KG1 (cell line): ENCODE measurements around the gene SKA1.

Source experiments
- DNase-seq: peaks from one replicate; lab custom pipeline; 2025; lab: John Stamatoyannopoulos, UW

SKA1 gene

DNA sequence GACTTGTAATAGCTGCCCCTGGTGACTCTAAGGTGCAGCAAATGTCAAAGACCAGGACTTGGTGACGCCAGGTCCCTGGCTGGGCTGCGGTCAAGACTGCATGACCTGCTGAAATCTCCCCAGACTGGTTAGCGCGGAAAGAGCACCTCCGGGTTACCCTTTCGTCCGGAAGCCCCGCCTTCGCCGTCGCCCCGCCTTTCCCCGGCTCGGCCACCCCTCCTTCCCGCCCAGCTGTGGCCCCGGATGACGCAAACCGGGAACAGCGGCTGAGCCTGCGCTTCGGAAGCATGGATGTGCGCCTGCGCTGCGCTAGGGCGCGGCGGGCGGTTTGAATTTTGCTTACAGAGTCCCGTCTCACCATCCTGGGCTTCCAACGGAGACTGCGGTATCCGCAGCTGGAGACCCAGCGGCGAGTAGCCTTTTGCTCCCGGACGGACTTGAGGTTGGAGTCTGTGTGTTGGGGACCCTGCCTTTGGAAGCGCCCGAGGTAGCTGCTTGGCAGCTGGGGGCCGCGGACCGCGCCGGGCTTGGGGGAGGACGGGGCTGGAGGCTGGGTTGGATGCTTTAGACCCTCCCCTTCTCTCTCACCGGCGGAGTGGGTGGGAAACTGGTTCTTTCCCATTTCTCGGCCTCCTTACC lies at the start of gene SKA1:
Gene SKA1, plus strand, starts transcription at position 294 of the 639 bp plus-strand sequence. CDS start 785 bp downstream, outside the sequence.
- peak; percentile 73 for DNase-seq

GRCh38 chr18:50327983-50328382 lies 46.9 kb upstream of the SKA1 start:
- DNase-seq = no peak

DNA sequence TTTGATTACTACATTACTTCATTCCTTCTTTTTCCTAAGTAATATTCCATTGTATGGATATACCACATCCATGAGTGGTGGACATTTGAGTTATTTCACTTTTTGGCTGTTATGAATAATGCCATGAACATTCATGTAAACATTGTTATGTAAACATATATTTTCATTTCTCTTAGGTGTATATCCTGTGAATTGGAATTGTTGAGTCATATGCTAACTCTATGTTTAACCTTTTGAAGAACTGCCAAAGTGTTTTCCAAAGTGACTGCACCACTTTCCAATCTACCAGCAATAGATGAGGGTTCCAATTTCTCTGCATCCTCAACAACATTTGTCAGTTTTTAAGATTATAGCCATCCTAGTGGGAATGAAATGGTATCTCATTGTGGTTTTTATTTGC lies 44.7 kb upstream of the SKA1 start:
- no peak for DNase-seq

- no peak for DNase-seq
Measured at GRCh38 chr18:50331691-50332090, 43.2 kb upstream of the SKA1 start.

DNA sequence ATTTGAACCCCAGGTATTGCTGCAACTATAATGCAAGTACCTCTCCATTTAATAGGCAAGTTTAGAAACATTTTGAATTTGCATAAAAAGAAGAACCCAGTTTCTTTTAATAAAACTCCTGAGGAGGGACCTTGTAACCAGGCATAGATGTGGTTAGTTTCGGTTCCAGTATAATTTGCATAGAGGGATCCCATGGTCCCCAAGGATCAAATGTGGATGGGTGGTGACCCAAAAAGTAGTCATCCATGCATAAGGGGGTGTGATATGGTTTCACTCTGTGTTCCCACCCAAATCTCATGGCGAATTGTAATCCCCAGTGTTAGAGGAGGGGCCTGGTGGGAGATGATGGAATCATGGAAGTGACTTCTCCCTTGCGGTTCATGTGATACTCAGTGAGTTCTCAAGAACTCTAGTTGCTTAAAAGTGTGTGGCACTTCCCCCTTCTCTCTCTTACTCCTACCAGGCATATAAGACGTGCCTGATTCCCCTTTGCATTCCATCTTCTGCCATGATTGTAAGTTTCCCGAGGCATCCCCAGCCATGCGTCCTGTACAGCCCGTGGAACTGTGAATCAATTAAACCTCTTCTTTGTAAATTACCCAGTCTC lies 40.2 kb upstream of the SKA1 start:
- no peak for DNase-seq

GRCh38 chr18:50338122-50338521 lies 36.7 kb upstream of the SKA1 start:
- no peak for DNase-seq

DNA sequence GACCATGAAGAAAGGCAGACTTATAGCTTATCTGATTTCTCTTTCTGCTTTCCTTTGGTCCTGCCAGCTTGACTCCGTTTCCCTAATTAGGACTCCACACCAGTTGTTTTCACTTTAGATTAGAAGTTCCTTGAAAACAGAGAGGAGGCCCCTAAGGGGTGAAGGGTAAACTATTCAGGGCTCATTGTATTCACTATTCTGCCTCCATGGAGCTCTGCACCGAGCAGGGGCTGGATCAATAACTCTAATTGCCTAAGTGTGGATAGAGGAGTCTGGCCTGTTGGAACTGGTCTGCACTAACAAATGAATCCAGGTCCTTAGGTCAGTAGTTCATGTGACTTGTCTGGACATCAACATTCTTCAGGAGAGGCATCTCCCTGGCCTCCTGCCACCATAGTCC lies 36.1 kb upstream of the SKA1 start:
- DNase-seq = no peak

GRCh38 chr18:50340078-50340477 lies 34.8 kb upstream of the SKA1 start:
- no peak for DNase-seq

- DNase-seq = no peak
Measured at GRCh38 chr18:50341443-50341842, 33.4 kb upstream of the SKA1 start.

DNA sequence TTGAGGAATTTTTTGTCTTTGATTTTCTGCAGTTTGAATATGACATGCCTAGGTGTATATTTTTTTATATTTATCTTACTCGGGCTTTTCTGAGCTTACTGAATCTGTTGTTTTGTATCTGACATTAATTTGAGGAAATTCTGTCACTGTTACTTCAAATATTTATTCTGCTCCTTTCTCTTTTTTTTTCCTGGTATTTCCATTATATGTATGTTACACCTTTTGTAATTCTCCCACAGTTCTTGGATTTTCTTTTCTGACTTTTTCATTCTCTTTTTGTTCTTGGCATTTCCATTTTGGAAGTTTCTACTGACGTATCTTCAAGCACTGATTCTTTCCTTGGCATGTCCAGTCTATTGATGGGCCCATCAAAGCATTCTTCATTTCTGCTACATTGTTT lies 24.1 kb upstream of the SKA1 start:
- DNase-seq = no peak

- DNase-seq = peak; percentile 18
Measured at GRCh38 chr18:50356036-50356945, 18.6 kb upstream of the SKA1 start.

GRCh38 chr18:50358844-50359243 lies 16.0 kb upstream of the SKA1 start:
- no peak for DNase-seq

- DNase-seq = no peak
Measured at GRCh38 chr18:50359806-50360205, 15.0 kb upstream of the SKA1 start.

- DNase-seq = no peak
Measured at GRCh38 chr18:50360611-50361010, 14.2 kb upstream of the SKA1 start.

GRCh38 chr18:50369672-50370071 lies 5.2 kb upstream of the SKA1 start:
- no peak for DNase-seq

- no peak for DNase-seq
Measured at GRCh38 chr18:50372743-50373142, 2.1 kb upstream of the SKA1 start.

- DNase-seq = no peak
Measured at GRCh38 chr18:50373561-50374219, 1.2 kb upstream of the SKA1 start.

DNA sequence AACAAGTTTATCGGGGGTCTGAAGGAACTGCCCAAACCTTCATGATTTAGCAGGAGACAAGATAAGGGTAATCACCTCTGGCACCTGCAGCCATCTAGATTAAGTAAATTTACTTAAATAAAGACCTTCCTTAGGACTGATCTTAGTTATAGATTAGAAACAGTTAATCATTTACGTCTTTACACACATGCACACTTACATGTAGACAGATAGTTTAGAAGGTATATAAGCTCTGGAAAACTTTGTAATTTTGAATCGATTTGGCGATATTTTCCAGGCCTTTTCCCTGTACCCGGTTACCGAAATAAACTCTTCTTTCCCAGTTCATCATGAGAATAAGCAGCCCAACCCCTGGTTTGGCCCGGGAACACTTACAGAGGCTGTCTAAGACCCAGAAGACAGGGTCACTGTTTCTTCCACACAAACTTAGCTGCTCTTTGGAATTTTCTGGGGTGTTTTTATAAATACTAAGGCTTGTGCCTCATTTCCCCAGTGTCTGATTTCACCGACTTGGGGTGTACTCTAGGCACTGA lies 560 bp upstream of the SKA1 start:
- DNase-seq = no peak

GRCh38 chr18:50377061-50377798 lies 2.4 kb downstream of the SKA1 start:
- DNase-seq = no peak

- no peak for DNase-seq
Measured at GRCh38 chr18:50388988-50389387, 14.1 kb downstream of the SKA1 start.

- DNase-seq = no peak
Measured at GRCh38 chr18:50393802-50394201, 19.0 kb downstream of the SKA1 start.
